Neural crest cell (in vitro differentiated cells): ENCODE measurements around the gene C1orf216. TPM values are rescaled to one million over a fixed set of nuclear protein-coding genes. Genes with fewer than 3 reads are reported as not detected.

Experiments
- DNase-seq: peaks from one replicate; pipeline ENCODE4 v3.0.0; 2021; ENCODE audit warnings: low read depth, mixed read lengths, low spot score
- H3K27ac Mint-ChIP-seq: one replicate; pipeline ENCODE4 v1.8.0; 2021; ENCODE audit warnings: mild to moderate bottlenecking, mixed read lengths; ENCODE audit not compliant: unreplicated experiment
- H3K27me3 Mint-ChIP-seq: 2 replicates; pipeline ENCODE4 v1.8.0; 2021; ENCODE audit warnings: low read depth, mild to moderate bottlenecking, mixed read lengths
- H3K36me3 Mint-ChIP-seq: 2 replicates; pipeline ENCODE4 v1.8.0; 2021; ENCODE audit warnings: low read depth, mild to moderate bottlenecking, mixed read lengths
- H3K4me1 Mint-ChIP-seq: 2 replicates; pipeline ENCODE4 v1.8.0; 2021; ENCODE audit warnings: mixed read lengths
- H3K4me3 Mint-ChIP-seq: one replicate; pipeline ENCODE4 v1.8.0; 2021; ENCODE audit warnings: mild to moderate bottlenecking, mixed read lengths
- H3K9me3 Mint-ChIP-seq: 2 replicates; pipeline ENCODE4 v1.8.0; 2021; ENCODE audit warnings: mixed read lengths
- CTCF ChIP-seq: fragments of 200-600 bp; sonication (generic); conservative IDR thresholded peaks from 2 replicates; pipeline ENCODE4 v1.5.0; 2021; ENCODE audit warnings: antibody characterized with exemption, mild to moderate bottlenecking
- total RNA-seq: library from RNA; stranded (reverse); gene quantifications from 2 replicates; pipeline ENCODE4 v1.2.1, GENCODE V29; 2021

Gene C1orf216
- total RNA-seq, 1 donor from 2014 or later, result 19.0 TPM

DNA sequence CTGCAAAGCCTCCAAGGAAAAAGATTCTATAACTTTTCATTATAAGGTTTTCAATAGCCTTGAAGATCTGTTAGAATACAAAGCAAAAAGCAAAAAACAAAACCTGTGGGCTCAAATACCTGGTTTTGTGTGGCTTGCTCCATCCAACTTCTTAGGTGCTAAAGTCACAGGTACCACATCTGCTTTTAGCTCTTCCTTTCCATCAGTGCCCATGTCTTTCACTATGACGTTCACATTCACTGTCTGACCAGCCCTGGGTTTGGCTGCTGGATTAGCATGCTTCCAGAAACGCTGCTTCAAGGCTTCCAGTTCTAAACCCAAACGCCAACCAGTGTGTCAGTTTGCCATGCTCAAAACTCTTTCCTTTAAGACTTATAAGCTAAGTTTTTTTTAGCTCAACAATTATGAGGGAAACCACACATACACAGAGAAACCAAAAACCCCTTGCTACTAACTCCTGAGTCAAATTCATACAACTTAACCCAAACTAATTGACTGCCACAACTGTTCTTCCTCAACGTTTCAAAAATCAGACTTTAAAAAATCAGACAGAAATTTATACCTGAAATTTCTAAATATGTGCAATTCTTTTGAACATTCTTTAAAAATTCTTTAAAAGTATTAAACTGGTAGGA lies 35.1 kb upstream of the C1orf216 start:
- Mint-ChIP-seq H3K4me3 (no peak overlapping the region), H3K36me3 (peaks cover 10% of the 10 kb centered on the region), H3K4me1 (no peaks in the 10 kb centered on the region), H3K27me3 (no peaks in the 10 kb centered on the region), H3K9me3 (no peaks in the 10 kb centered on the region), H3K27ac (no peak overlapping the region)
- no peak for DNase-seq
- TF ChIP-seq CTCF, result no peak

DNA sequence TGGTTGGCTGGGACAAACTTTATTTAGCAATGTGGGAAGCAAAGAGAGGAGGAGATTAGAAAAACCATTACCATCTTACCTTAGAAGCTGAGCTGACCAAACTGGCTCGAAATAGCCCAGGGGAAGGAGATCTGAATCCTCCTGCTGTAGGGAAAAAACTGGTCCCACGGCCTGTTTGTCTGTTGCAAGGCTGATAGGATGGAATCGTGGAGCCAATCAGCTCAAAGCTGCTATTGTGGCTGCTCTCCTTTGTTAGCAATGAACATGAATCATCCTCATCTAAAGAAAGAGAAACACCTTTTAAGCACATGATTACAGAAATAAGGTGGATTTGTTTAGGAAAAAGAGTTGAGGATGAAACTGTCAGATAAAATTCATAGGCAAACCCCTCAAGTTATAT lies 29.6 kb upstream of the C1orf216 start:
- no peak overlapping the region for H3K27ac Mint-ChIP-seq
- peaks cover 24% of the 10 kb centered on the region for H3K36me3 Mint-ChIP-seq
- no peak overlapping the region for H3K4me3 Mint-ChIP-seq
- H3K9me3 Mint-ChIP-seq, result no peaks in the 10 kb centered on the region
- H3K27me3 Mint-ChIP-seq, result no peaks in the 10 kb centered on the region
- no peak for TF ChIP-seq CTCF
- no peaks in the 10 kb centered on the region for H3K4me1 Mint-ChIP-seq
- no peak for DNase-seq

DNA sequence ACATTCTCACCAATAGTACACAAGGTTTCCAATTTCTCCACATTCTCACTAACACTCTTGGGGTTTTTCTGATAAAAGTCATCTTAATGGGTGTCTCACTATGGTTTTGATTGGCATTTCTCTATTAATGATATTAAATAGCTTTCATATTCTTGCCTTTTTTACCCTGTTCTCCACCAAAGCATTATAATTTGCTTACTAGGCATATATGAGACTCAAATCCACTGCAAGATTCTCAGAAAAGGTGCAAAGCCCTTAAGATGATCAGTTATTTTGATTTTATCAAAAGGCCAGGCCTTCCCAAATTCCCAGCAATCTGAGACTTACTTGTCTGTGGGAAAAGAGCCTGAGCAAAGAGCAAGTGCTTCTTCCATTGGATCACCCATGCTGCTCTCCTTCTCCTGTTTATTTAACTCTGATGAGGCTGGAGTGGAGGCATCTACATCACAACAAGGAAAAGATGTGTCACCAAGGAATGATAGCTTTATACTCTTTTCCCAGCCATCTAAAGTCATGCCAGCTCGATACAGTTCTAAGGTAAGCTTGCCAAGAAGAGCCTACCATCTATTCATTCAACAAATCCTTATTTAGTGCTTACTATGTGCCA lies 26.5 kb upstream of the C1orf216 start:
- no peaks in the 10 kb centered on the region for H3K4me1 Mint-ChIP-seq
- H3K36me3 Mint-ChIP-seq, result peaks cover 25% of the 10 kb centered on the region
- no peak overlapping the region for H3K27ac Mint-ChIP-seq
- no peak overlapping the region for H3K4me3 Mint-ChIP-seq
- H3K9me3 Mint-ChIP-seq, result no peaks in the 10 kb centered on the region
- H3K27me3 Mint-ChIP-seq, result no peaks in the 10 kb centered on the region
- DNase-seq, result no peak
- TF ChIP-seq CTCF, result no peak

- H3K4me3 Mint-ChIP-seq, result no peak overlapping the region
- peaks cover 8% of the 10 kb centered on the region for H3K36me3 Mint-ChIP-seq
- H3K27me3 Mint-ChIP-seq, result no peaks in the 10 kb centered on the region
- H3K4me1 Mint-ChIP-seq, result no peaks in the 10 kb centered on the region
- no peak for DNase-seq
- TF ChIP-seq CTCF, result no peak
- H3K9me3 Mint-ChIP-seq, result no peaks in the 10 kb centered on the region
- no peak overlapping the region for H3K27ac Mint-ChIP-seq
Measured at GRCh38 chr1:35737120-35737519, 18.4 kb upstream of the C1orf216 start.

DNA sequence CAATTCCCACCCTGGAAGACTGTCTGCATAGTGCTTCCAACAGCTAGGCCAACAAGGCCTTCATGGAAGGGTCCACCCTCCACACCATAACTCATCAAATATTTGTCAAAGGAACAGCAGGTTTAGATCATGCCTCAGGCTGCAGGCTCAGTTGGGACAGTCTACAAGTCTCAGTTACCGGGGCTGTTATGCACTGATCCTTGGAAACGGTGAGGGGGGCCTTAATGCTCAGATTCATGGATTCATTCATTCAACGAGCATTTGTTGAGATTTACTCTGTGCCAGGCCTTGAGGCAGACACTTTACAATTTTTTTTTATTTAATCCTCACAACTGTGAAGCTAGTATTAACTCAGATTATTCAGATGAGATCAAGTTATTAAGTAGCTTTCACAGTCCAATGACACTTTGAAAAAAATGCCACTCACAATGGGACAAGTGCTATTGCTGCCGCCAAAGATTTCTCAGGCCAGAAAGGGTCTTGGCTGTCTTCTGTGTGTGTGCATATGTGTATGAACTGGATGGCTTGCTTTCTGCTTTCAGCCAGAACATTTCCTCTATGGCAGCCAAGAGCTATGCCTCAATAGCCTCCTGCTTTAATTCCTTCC lies 8.9 kb upstream of the C1orf216 start:
- DNase-seq, result no peak
- Mint-ChIP-seq H3K36me3 (peaks cover 3% of the 10 kb centered on the region), H3K27ac (no peak overlapping the region), H3K9me3 (no peaks in the 10 kb centered on the region), H3K4me3 (no peak overlapping the region), H3K27me3 (no peaks in the 10 kb centered on the region), H3K4me1 (peaks cover 24% of the 10 kb centered on the region)
- TF ChIP-seq CTCF, result no peak
